ENCODE results near the gene SORCS3. TPM values are rescaled to one million over a fixed set of nuclear protein-coding genes. Genes with fewer than 3 reads are reported as not detected.

SORCS3 gene
- total RNA-seq, 2 donors from 2014 or later = 4.3 TPM; not detected in 1

- Histone ChIP-seq H3K4me3 (no peak overlapping the region), H3K4me1 (replicated peaks) (no peaks in the 10 kb centered on the region), H3K27ac (no peak overlapping the region), H3K27me3 (replicated peaks; ENCODE audit: insufficient read depth) (no peaks in the 10 kb centered on the region), H3K36me3 (no peaks in the 10 kb centered on the region), H3K9me3 (no peaks in the 10 kb centered on the region)
- intact Hi-C loops (cut with DNase I) = no loop called here
- no peak for DNase-seq (ENCODE audit: low spot score)
- WGBS = 34% methylated on average over 8 of the region's 8 CpGs
- no peak for TF ChIP-seq CTCF (IDR thresholded peaks at IDR 0.05)
- TF ChIP-seq POLR2A (IDR thresholded peaks at IDR 0.05) = no peak
- TF ChIP-seq POLR2AphosphoS5 (IDR thresholded peaks at IDR 0.05) = no peak
These were observed 612.6 kb downstream of the SORCS3 start for GRCh38 chr10:105253515-105254212.

- Histone ChIP-seq H3K9me3 (no peaks in the 10 kb centered on the region), H3K27me3 (replicated peaks; ENCODE audit: insufficient read depth) (no peaks in the 10 kb centered on the region), H3K4me1 (replicated peaks) (no peaks in the 10 kb centered on the region), H3K27ac (no peak overlapping the region), H3K4me3 (no peak overlapping the region), H3K36me3 (no peaks in the 10 kb centered on the region)
- no peak for DNase-seq (ENCODE audit: low spot score)
- WGBS = 88% methylated on average over 3 of the region's 3 CpGs
- intact Hi-C loops (cut with DNase I) = no loop called here
- TF ChIP-seq POLR2AphosphoS5 (IDR thresholded peaks at IDR 0.05) (no peak), CTCF (IDR thresholded peaks at IDR 0.05) (no peak), POLR2A (IDR thresholded peaks at IDR 0.05) (no peak)
These were observed 617.1 kb downstream of the SORCS3 start for GRCh38 chr10:105258036-105258673.

GRCh38 chr10:105258674-105259065, 617.6 kb downstream of the SORCS3 start:
- H3K9me3 ChIP-seq = no peaks in the 10 kb centered on the region
- intact Hi-C loops (cut with DNase I) = no loop called here
- H3K36me3 ChIP-seq = no peaks in the 10 kb centered on the region
- H3K27ac ChIP-seq = no peak overlapping the region
- no peak for TF ChIP-seq POLR2AphosphoS5 (IDR thresholded peaks at IDR 0.05)
- no peak for TF ChIP-seq CTCF (IDR thresholded peaks at IDR 0.05)
- no peak for TF ChIP-seq POLR2A (IDR thresholded peaks at IDR 0.05)
- no peaks in the 10 kb centered on the region for H3K27me3 ChIP-seq (replicated peaks; ENCODE audit: insufficient read depth)
- no peaks in the 10 kb centered on the region for H3K4me1 ChIP-seq (replicated peaks)
- DNase-seq (ENCODE audit: low spot score) = no peak
- no peak overlapping the region for H3K4me3 ChIP-seq
- whole genome bisulfite sequencing = 80% methylated on average over 1 of the region's 1 CpG

- Histone ChIP-seq H3K36me3 (no peaks in the 10 kb centered on the region), H3K27ac (no peak overlapping the region), H3K27me3 (replicated peaks; ENCODE audit: insufficient read depth) (no peaks in the 10 kb centered on the region), H3K4me3 (no peak overlapping the region), H3K4me1 (replicated peaks) (no peaks in the 10 kb centered on the region), H3K9me3 (no peaks in the 10 kb centered on the region)
- WGBS = 83% methylated on average over 2 of the region's 2 CpGs
- no peak for TF ChIP-seq POLR2AphosphoS5 (IDR thresholded peaks at IDR 0.05)
- intact Hi-C loops (cut with DNase I) = no loop called here
- DNase-seq (ENCODE audit: low spot score) = no peak
These were observed 618.1 kb downstream of the SORCS3 start for GRCh38 chr10:105259201-105259600.

- Histone ChIP-seq H3K27ac (no peak overlapping the region), H3K36me3 (no peaks in the 10 kb centered on the region), H3K9me3 (no peaks in the 10 kb centered on the region), H3K27me3 (replicated peaks; ENCODE audit: insufficient read depth) (no peaks in the 10 kb centered on the region), H3K4me3 (no peak overlapping the region), H3K4me1 (replicated peaks) (no peaks in the 10 kb centered on the region)
- WGBS = 61% methylated on average over 2 of the region's 2 CpGs
- intact Hi-C loops (cut with DNase I) = no loop called here
- DNase-seq (ENCODE audit: low spot score) = no peak
- TF ChIP-seq POLR2A (IDR thresholded peaks at IDR 0.05) (no peak), CTCF (IDR thresholded peaks at IDR 0.05) (no peak), POLR2AphosphoS5 (IDR thresholded peaks at IDR 0.05) (no peak)
These were observed 621.6 kb downstream of the SORCS3 start for GRCh38 chr10:105262666-105263065.
